ENCODE data around the gene ZRANB1.

- no peak for TF ChIP-seq CTCF (conservative IDR thresholded peaks at IDR 0.05; ENCODE audit: low read length)
- no peak for TF ChIP-seq EZH2phosphoT487 (IDR thresholded peaks at IDR 0.05; ENCODE audit: borderline replicate concordance, low read depth, low read length)
These were observed 25.1 kb upstream of the ZRANB1 start for GRCh38 chr10:124916585-124917427.

Measured in OCI-LY7 (cell line).